HG03064 (cell line): ENCODE measurements around the gene ZCWPW1.

Experiments
- ATAC-seq: cut with Tn5 transposase; IDR thresholded peaks from one replicate; pipeline ENCODE4 v1.9.1; 2021; ENCODE audit warnings: low read depth; ENCODE audit not compliant: unreplicated experiment

The ZCWPW1 gene

DNA sequence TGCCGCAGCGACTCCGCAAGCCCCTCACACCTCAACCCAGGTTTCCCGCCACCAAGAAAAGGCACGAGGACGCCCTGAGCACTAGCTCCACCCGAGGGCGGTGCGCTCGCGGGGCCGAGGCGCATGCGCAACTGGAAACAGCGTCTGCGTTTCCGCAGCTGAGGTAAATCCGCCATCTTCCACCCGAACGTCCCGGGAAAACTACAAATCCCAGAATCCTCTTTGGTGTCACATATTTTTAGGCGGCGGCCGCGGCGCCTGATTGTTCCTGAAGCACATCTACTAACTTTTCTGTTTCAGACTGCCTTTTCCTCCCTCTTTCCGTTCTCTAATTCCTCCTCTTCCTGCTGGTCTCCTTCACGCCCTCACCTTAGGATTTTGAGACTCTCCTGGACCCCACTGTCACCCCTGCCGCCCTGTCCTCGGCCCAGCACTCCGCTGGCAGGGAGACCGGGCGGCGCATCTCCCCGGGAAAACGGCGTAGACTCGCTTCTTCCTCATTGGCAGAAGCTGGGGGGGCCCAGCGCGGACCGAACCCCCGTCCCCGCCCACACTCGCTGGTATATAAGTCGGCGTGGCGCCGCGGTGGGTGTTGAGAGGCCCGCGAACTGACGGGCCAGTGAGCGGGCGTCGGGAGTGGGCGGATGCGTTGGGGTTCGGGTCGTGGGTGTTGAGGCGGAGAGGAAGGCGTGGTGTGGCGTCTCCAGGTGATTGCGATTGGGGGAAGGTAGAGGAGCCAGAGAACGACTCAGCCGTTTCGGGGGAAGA lies at the start of gene ZCWPW1:
ZCWPW1 (minus strand) TSS at position 505 of the 768 bp plus-strand sequence. CDS start 8,054 bp downstream, outside the sequence.
- peak; percentile 42 for ATAC-seq

GRCh38 chr7:100477871-100478267 lies 49.4 kb upstream of the ZCWPW1 start:
- no peak for ATAC-seq

DNA sequence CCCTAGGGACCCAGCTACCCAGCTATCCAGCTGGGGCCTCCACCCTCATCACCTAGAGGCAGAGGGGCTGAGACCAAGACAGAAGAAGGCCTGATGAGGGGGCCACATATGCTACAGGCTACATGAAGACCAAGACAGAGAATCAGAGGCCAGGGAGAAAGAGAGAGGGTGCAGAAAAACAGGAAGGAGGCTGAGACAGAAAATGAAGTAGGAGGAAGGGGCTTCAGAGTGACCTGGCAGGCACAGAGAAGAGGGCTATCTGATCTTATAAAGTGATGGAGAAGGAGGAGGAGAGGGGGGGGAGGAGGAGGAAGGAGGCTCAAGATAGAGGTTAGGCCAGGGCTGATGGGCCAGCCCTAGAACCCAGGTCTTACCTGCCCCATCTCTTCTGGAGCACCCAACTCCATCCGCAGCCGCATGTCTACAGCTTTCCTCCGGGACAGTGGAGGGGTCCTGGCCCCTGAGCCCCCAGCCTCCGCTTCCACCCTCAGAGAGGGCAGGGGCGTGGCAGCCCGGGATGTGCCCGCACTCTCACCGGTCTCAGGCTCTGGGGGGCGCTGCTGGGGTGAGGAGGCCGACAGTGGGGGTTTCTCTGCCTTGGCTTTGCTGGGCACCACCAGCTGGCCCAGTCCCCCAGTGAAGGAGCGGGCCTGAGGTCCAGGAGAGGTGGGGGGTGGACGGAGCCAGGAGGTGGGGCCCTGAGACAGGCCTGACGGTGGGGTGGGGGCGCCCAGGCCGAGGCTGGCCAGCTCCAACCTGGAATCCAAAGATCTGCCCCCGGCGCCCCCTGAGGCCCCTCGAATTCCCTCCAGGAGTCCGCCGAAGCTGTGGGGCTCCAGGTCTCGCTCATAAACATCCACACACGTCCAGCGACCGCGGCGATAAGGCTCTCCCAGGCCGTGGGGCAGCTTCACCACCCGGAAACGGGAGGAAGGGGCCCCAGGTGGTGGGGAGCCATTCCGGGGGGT lies 48.7 kb upstream of the ZCWPW1 start:
- no peak for ATAC-seq

DNA sequence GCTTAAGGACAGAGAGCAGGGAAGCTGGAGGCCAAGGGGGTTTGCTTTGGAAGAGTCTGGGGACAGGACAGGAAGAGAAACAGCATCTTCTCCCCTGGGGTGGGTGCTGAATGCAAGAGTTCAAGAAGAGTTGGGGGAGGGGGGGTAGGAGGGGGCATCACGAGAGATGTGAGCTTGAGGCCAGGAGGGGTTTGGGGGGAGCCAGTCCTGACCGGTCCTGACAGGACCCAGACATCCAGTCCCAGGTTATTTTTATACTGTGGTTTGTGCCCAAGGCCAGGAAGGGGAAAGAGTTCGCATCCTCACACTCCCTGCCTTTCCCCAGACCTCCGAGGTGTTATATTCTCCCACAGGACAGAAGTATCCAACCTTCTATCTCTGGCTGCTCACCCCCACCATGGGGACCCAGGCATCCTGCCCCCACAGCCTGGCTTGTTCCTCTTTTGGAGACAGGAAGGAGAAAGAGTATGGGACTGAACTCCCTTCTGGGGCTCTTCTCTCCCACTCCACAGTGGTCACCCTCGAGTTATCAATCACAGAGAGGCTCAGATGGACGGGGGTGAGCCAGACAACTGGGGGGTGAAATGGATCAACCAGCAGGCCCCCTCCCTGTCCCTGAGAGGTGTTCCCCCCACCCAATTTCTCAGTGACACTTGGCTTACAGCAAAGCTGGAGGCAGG lies 47.7 kb upstream of the ZCWPW1 start:
- no peak for ATAC-seq

GRCh38 chr7:100475549-100475948 lies 47.0 kb upstream of the ZCWPW1 start:
- no peak for ATAC-seq

DNA sequence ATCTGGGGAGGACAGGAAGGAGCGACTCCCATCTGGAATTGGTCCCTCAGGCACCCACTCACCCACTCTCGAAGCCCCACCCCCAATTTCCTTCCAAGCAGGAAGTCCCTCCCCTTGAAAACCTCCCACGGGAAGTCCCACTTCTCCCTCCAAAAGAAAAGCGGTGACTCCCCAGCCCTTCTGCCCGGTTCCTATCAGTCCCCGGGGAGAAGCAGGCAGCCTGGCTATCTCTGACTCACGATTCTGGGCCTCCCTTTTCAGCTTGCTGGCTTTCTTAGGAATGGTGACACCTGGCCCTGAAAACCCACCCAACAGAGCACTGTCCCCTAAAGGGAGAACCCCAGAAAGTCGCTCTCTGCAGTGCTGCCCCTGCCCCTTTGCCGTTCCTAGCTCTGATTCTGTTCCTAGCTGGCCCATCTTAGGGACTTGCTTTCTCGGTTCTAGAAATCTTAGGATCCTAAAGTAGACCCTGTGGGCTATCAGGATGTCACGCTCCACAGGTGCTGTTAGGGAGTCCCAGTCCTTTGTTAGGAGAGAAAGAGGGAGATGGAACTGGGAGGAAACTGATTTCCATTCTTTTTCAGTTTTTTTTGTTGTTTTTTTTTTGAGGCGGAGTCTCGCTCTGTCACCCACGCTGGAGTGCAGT lies 44.5 kb upstream of the ZCWPW1 start:
- no peak for ATAC-seq

GRCh38 chr7:100472121-100472851 lies 43.8 kb upstream of the ZCWPW1 start:
- ATAC-seq, result no peak

- ATAC-seq, result no peak
Observed at GRCh38 chr7:100471021-100471420, 42.5 kb upstream of the ZCWPW1 start.

- ATAC-seq, result no peak
Observed at GRCh38 chr7:100469227-100470044, 40.9 kb upstream of the ZCWPW1 start.

DNA sequence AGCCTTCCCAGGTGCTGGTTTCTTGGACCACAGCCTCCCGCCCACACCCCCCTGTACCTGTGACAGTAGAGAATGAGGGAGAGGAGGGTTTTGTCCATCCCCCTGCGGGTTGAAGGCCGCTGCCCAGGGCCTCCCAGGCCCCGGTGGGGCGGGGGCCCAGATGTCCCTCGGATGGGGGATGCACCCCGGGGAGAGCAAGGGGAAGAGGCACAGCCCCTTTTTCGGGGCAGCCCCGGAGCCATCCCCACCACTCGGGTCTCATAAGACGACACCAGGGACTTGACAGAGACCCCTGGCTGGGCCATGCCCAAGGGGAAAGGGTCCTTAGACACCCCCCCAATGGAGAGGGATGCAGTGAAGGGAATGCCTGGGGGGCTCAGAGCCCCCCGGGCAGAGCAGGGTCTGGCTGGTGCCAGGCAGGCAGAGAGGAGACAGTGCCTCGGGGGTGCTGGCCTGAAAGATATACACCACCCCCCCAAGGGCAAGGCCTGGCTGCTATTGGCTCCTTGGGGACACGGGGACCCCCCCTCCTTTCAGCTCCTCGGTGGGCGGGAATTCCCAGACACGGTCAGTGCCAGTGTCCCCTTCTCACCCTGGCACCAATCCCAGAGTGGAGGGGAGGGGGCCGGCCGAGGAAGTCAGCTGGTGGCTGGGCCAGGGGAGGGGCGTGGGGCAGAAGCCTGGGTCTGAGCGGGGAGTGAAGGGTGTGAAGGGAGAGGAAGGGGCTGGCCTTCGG lies 39.3 kb upstream of the ZCWPW1 start:
- no peak for ATAC-seq

GRCh38 chr7:100466653-100467605 lies 38.4 kb upstream of the ZCWPW1 start:
- no peak for ATAC-seq

- ATAC-seq, result no peak
Observed at GRCh38 chr7:100465702-100466311, 37.3 kb upstream of the ZCWPW1 start.

- no peak for ATAC-seq
Observed at GRCh38 chr7:100465299-100465698, 36.8 kb upstream of the ZCWPW1 start.

GRCh38 chr7:100464791-100465190 lies 36.3 kb upstream of the ZCWPW1 start:
- ATAC-seq, result no peak

DNA sequence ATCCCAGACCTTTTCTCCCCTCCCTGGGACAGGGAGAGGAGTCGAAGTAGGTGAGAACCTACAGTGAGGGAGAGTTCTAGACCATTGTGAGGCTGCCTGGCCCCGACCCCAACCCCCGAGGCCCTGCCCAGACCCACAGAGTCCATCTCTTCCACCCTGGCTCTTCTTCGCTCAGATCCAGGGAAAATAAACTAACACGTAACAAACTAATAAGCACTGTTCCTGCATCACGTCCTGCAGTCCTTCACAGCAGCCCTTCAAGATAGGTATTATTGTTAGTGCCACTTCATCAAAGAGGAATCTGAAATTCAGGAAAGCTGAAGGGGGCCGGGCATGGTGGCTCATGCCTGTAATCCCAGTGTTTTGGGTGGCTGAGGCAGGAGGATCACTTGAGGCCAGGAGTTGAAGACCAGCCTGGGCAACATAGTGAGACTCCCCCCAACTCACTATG lies 35.7 kb upstream of the ZCWPW1 start, which contains the start of gene SPACDR:
SPACDR (minus strand) TSS at position 51 of the 451 bp plus-strand sequence. CDS start 235 bp downstream, outside the sequence.
- ATAC-seq, result no peak

DNA sequence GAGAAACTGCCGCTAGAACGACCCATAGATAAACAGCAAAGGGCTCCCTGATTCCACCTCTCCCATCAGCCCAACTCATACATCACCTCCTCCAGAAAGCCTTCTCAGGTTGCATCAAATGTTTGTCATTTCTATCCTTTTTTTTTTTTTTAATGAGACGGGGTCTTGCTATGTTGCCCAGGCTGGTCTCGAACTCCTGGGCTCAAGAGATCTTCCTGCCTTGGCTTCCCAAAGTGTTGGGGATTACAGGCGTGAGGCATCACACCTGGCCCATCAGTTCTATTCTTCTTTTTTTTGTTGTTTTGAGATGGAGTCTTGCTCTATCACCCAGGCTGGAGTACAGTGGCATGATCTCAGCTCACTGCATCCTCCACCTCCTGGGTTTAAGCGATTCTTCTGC lies 28.5 kb upstream of the ZCWPW1 start:
- no peak for ATAC-seq
